T-helper 9 cell (primary cell): ENCODE results near the gene EGF.
"Not testable (repeated sequence)": the region's sequence is repeated elsewhere in the genome, so short reads cannot be mapped to it uniquely, and the experiment has no call there.

Experiments used
- DNase-seq: peaks from one replicate; pipeline ENCODE4 v3.0.0-alpha.2; 2020

The EGF gene

GRCh38 chr4:109998867-109999584, 86.3 kb downstream of the EGF start:
- no peak for DNase-seq

DNA sequence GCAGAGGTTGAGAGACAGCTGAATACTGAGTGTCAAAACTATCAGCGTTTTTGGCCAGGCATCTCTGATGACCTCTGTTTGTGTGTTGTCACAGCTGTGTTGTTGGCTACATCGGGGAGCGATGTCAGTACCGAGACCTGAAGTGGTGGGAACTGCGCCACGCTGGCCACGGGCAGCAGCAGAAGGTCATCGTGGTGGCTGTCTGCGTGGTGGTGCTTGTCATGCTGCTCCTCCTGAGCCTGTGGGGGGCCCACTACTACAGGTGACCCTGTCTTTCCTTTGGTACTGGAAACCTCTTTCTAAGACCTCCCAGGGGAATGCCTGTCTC, 86.9 kb downstream of the EGF start:
- no peak for DNase-seq

GRCh38 chr4:110002326-110002725, 89.6 kb downstream of the EGF start:
- DNase-seq: no peak

DNA sequence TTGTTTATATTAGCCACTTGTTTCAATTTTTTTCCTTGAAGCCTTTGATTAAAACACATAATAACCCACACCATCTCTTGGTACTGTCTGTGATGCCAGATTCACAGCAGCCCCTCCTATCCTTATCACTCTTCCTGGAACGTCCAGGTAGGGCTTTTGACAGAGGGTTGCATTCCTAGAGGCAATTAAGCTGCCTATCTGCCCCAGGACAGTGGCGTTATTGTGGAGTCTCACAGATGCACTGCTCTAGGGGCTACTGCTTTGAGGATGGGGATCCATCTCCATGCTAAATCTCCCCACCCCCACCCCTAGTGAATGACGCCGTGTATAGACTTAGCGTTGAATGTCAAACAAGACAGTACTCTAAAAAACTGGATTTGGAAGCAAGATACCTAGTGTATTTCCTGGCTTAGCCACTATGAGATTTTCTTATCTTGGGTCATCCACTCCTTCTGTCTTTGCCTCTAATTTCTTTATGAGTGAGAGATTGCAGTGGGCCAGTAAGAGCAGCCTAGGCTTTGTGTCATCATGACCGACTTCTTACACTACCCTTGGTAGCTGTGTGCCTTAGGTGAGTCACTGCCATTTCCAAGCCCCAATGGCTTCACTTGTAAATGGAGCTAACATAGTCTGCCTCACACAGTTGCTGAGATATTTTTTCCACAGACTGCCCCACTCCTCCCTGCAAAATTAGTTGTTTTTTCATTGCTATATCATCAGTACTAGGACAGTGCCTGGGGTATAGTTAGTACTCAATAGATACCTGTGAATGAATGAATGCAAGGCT, 90.9 kb downstream of the EGF start:
- DNase-seq: no peak

- no peak for DNase-seq
Measured at GRCh38 chr4:110004556-110004955, 91.9 kb downstream of the EGF start.

DNA sequence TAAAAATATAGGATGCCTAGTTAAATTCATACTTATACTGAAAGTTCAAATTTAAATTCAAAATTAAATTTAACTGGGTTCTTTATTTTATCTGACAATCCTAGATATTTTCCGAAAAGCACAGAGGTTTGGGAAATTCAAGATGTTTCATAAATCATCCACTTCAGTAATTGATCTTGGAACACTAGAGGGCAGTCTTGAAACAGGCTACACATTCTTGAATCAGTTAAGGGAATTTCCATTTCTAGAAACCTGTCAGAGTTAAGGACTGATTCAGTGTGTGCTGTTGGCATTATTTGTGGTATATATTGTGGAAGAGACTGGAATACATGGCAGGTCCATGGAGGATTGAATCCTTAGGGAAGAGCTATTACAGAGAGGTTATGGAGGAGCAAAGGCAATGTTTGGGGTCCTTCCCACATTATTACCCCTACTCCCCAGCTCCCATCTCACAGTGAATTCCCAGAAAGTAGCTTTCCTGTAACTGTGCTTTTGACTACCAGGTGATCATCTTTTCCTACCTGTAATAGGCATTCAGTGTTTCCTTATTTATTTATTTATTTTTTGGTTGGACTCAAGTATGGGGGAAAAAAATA, 92.9 kb downstream of the EGF start:
- no peak for DNase-seq

DNA sequence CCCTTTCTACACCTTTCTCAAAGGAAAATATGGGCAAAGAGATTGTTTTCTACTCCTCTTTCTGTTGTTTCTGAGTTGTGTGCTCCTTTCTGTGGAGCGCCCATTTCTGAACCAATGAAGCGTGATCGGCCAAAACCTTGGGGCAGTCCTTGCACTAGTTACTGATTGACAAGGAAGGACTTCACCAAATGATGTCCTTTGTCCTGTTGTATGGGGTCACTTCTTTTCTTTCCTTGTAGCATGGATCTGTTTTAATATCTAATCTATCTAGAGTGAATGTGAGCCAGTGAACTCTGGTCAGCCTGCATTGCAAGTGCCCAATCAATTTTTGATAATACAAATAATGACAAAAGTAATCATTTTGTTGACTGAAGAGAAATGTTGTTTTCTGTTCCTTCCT, 94.5 kb downstream of the EGF start:
- DNase-seq: no peak

DNA sequence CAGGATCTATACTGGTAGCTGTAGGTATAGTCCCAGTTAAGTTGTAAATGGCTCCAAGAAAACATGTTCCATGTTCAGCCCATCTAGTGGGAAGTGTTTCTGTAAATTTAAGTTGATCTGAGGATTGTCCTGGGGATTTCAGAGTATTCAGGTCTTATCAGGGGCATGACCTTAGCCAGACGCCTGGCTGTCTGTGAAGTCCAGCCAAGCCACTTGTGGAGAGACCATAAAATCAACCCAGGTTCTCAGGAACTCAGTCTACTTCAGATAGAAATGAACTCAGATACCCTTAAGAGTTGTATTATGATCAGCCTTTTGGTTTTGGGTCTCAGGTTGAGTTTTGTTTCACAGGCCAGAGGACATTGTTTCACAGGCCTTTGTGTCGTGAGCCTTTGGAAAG, 95.9 kb downstream of the EGF start:
- no peak for DNase-seq

DNA sequence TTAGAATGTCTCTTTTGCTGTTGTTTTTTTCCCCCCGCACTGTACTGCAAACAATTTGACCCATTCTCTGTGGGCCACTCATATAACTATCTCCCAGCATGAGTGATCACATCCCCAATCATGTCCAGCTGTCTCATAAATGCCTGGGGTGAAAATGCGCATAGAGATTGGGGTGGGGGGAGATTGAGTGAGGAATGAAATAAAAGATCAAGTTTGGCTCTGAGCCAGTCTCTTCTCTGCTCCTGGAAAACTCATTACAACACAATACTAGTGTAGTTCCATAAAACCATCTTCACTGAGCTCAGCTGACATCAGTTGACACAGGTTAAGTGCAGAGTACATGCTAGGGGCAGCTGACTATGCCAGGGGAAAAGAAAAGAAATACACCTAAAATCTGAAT, 96.9 kb downstream of the EGF start:
- no peak for DNase-seq

GRCh38 chr4:110010797-110011196, 98.1 kb downstream of the EGF start:
- no peak for DNase-seq

DNA sequence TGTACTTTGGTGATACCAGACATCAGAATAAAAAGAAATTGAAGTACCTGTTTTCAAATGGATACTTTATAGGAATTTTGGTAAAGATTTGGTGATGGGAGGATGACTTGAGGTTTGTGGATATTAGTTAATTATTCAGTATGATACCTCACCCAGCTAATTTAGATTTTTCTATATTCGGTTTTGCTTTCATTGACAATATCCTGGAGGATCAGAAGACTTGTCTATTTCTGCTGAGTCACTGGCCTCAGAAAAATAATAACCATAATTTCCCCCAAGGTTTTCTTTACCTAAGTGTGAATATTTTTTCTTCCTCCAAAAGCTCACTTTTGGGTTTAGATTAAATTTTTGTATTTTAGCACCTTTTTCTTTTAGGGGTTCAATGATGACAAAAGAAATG, 100.2 kb downstream of the EGF start:
- no peak for DNase-seq

DNA sequence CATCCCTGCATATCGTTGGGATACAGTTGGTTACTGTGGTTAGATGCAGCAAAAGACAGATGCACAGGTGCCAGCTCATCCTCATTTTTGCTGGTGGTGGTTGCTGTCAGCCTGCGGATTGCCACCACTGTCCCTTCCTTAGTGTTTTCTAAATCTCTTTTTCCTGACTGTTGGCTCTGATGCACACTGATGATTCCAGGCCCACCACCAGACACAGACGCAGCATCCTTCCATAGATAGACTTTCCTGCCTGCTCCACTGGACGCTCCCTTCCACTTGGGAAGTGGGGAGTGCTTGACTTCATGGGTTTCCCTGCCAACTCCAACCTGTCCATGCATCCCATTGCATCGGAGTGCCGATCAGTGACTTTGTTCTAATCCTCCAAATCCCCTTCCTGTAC, 101.5 kb downstream of the EGF start:
- no peak for DNase-seq

GRCh38 chr4:110019153-110019552, 106.5 kb downstream of the EGF start:
- DNase-seq: no peak

DNA sequence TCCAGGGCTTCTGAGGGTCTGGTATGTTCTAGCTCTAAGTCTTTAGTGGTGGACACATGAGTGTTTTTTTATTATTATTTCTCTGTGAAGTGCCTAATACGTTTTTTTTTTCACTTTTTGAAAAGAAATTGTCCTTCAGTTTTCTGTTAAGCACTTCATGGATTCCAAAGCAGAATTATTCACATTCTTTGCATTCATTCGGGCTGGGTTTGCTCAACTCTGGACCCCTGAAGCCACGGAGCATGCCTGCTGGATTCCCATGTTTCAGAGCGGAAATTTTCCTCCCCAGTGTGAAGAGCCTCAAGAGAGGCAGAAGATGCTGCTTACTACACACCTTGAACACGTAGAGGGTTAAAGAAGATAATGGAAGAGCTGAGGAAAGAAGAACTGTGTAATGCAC, 107.5 kb downstream of the EGF start:
- no peak for DNase-seq

GRCh38 chr4:110020646-110021443, 108.2 kb downstream of the EGF start:
- no peak for DNase-seq

DNA sequence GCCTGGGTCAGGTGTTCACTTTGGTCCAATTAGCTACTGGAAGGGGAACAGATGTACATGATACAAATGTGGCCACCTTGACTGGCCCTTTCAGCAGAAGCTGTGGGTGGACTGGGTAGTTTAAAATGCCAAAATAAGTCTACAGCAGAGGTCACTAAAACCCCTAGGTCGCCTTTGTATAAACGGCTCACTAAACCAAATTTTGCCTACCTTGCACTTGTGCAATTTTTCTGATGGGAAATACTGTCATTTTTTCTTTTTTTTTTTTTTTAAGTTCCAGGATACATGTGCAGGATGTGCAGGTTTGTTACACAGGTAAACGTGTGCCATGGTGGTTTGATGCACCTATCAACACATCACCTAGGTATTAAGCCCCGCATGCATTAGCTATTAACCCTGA, 109.8 kb downstream of the EGF start:
- no peak for DNase-seq

- no peak for DNase-seq
Measured at GRCh38 chr4:110025056-110025455, 112.4 kb downstream of the EGF start.

- no peak for DNase-seq
Measured at GRCh38 chr4:110025718-110026117, 113.0 kb downstream of the EGF start.

DNA sequence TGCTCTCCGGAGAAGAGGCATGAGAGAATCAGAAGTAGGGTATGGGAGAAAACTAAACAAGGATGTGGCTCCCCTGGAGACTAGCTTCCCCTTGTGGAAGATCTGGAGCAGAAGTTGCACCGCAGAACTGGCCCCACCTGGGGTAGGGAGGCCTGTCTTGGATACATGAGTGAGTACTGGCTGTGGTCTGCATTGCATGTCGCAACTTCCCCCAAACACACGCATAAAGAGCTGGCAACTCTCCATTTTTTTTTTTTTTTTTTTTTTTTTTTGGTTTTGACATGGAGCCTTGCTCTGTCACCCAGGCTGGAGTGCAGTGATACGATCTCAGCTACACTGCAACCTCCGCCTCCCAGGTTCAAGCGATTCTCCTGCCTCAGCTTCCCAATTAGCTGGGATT, 119.9 kb downstream of the EGF start:
- DNase-seq: no peak

GRCh38 chr4:110033355-110034025, 120.8 kb downstream of the EGF start:
- DNase-seq: no peak

GRCh38 chr4:110034026-110034393, 121.3 kb downstream of the EGF start:
- DNase-seq: no peak

GRCh38 chr4:110039164-110039563, 126.5 kb downstream of the EGF start:
- DNase-seq: not testable (repeated sequence)

GRCh38 chr4:110041735-110042134, 129.1 kb downstream of the EGF start:
- no peak for DNase-seq
